GM12878 (cell line): ENCODE measurements around the gene TEX261.

Experiments
- ATF7 ChIP-seq: fragments of 450-650 bp; IDR thresholded peaks from 2 replicates; pipeline ENCODE4 v1.6.1; 2016; ENCODE audit warnings: low read depth, mild to moderate bottlenecking
- CBX3 ChIP-seq: fragments of 200-600 bp; sonication (generic); IDR thresholded peaks from 2 replicates; pipeline ENCODE4 v1.6.1; 2016; ENCODE audit warnings: low read depth, borderline replicate concordance
- CBX5 ChIP-seq: sonication (generic); IDR thresholded peaks from 2 replicates; pipeline ENCODE4 v1.6.1; 2016; ENCODE audit warnings: low read depth, moderate library complexity, mild to moderate bottlenecking, inconsistent platforms
- CEBPB ChIP-seq, 2 experiments: fragments of 150-350 bp in 1 of 2; IDR thresholded peaks; 2 replicates each; pipeline ENCODE4 v1.6.1; 2012 to 2014; ENCODE audit warnings: low read depth in 2 of 2, low read length in 2 of 2, borderline replicate concordance in 1 of 2, inconsistent platforms in 1 of 2
- EP300 ChIP-seq, 2 experiments: fragments of 150-350 bp in 1 of 2; IDR thresholded peaks; 2 replicates each; pipeline ENCODE4 v1.6.1; 2011 to 2012; ENCODE audit warnings: low read depth in 2 of 2, low read length in 2 of 2, borderline replicate concordance in 1 of 2, improper control_type of control experiment in 1 of 2, inconsistent platforms in 1 of 2; ENCODE audit not compliant: control insufficient read depth in 1 of 2
- EZH2 ChIP-seq: IDR thresholded peaks from 2 replicates; pipeline ENCODE4 v1.6.1; 2012; ENCODE audit warnings: low read depth, mild to moderate bottlenecking, control low read depth, inconsistent platforms, low read length, borderline replicate concordance; ENCODE audit not compliant: control insufficient read depth
- MYB ChIP-seq: fragments of 150-350 bp; IDR thresholded peaks from 2 replicates; pipeline ENCODE4 v1.6.1; 2014; ENCODE audit warnings: mild to moderate bottlenecking, low read depth, low read length, borderline replicate concordance
- NFYB ChIP-seq: IDR thresholded peaks from 2 replicates; pipeline ENCODE4 v1.6.1; 2011; ENCODE audit warnings: low read depth, mild to moderate bottlenecking, low read length, improper control_type of control experiment, moderate library complexity; ENCODE audit not compliant: insufficient read depth
- POLR2A ChIP-seq: IDR thresholded peaks from 2 replicates; pipeline ENCODE4 v1.6.1; 2011; ENCODE audit warnings: low read depth, mild to moderate bottlenecking, low read length
- POLR2AphosphoS5 ChIP-seq: IDR thresholded peaks from 2 replicates; pipeline ENCODE4 v1.6.1; 2011; ENCODE audit warnings: mild to moderate bottlenecking, low read length, inconsistent platforms
- YY1 ChIP-seq: IDR thresholded peaks from 2 replicates; pipeline ENCODE4 v1.6.1; 2011; ENCODE audit warnings: low read depth, mild to moderate bottlenecking, low read length
- TF ChIP-seq, protein P1 (sequence below), 3 experiments: IDR thresholded peaks in 2 of 3; conservative IDR thresholded peaks in 1 of 3; 2 replicates each; pipeline ENCODE4 v1.5.1; 2011; ENCODE audit warnings: low read depth in 3 of 3, low read length in 3 of 3, mild to moderate bottlenecking in 3 of 3, control low read depth in 2 of 3, moderate library complexity in 2 of 3, inconsistent platforms in 1 of 3, mixed read lengths in 1 of 3; ENCODE audit not compliant: control insufficient read depth in 2 of 3, insufficient read depth in 1 of 3; ENCODE audit errors: extremely low read depth in 1 of 3
- TF ChIP-seq, protein P2 (sequence below): IDR thresholded peaks from 2 replicates; pipeline ENCODE4 v1.6.1; 2012; ENCODE audit warnings: mild to moderate bottlenecking, low read depth, low read length

DNA sequence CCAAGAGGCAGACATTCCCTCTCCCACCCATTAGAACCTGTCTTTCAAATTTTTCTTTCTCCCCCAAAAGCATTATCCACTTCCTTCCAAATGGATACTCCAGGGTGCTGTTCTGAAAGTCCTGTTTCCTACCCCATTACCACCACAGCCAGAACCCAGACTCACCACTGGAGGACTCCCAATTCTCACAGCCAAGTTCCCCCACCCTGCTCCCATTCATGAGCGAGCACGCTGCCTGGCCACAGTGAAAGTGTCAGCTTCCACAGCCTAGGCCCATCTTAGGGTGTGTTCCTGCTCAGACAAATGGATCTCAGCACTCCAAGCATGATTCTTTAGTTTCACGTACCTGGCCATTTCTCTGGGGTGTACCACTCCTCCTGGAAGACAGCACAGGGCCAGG, 20.1 kb downstream of the TEX261 start:
- TF ChIP-seq, protein P1, sequence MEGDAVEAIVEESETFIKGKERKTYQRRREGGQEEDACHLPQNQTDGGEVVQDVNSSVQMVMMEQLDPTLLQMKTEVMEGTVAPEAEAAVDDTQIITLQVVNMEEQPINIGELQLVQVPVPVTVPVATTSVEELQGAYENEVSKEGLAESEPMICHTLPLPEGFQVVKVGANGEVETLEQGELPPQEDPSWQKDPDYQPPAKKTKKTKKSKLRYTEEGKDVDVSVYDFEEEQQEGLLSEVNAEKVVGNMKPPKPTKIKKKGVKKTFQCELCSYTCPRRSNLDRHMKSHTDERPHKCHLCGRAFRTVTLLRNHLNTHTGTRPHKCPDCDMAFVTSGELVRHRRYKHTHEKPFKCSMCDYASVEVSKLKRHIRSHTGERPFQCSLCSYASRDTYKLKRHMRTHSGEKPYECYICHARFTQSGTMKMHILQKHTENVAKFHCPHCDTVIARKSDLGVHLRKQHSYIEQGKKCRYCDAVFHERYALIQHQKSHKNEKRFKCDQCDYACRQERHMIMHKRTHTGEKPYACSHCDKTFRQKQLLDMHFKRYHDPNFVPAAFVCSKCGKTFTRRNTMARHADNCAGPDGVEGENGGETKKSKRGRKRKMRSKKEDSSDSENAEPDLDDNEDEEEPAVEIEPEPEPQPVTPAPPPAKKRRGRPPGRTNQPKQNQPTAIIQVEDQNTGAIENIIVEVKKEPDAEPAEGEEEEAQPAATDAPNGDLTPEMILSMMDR (IDR thresholded peaks at IDR 0.05 in 2 of 3, conservative IDR thresholded peaks at IDR 0.05 in 1 of 3; ENCODE audit: control insufficient read depth in 2 of 3, extremely low read depth in 1 of 3, insufficient read depth in 1 of 3, low read depth in 3 of 3, low read length in 3 of 3), result no peak
- no peak for TF ChIP-seq EP300 (IDR thresholded peaks at IDR 0.05; ENCODE audit: borderline replicate concordance in 1 of 2, control insufficient read depth in 1 of 2, low read depth in 2 of 2, low read length in 2 of 2)
- TF ChIP-seq CEBPB (IDR thresholded peaks at IDR 0.05; ENCODE audit: borderline replicate concordance in 1 of 2, low read depth in 2 of 2, low read length in 2 of 2), result no peak
- TF ChIP-seq, protein P2, sequence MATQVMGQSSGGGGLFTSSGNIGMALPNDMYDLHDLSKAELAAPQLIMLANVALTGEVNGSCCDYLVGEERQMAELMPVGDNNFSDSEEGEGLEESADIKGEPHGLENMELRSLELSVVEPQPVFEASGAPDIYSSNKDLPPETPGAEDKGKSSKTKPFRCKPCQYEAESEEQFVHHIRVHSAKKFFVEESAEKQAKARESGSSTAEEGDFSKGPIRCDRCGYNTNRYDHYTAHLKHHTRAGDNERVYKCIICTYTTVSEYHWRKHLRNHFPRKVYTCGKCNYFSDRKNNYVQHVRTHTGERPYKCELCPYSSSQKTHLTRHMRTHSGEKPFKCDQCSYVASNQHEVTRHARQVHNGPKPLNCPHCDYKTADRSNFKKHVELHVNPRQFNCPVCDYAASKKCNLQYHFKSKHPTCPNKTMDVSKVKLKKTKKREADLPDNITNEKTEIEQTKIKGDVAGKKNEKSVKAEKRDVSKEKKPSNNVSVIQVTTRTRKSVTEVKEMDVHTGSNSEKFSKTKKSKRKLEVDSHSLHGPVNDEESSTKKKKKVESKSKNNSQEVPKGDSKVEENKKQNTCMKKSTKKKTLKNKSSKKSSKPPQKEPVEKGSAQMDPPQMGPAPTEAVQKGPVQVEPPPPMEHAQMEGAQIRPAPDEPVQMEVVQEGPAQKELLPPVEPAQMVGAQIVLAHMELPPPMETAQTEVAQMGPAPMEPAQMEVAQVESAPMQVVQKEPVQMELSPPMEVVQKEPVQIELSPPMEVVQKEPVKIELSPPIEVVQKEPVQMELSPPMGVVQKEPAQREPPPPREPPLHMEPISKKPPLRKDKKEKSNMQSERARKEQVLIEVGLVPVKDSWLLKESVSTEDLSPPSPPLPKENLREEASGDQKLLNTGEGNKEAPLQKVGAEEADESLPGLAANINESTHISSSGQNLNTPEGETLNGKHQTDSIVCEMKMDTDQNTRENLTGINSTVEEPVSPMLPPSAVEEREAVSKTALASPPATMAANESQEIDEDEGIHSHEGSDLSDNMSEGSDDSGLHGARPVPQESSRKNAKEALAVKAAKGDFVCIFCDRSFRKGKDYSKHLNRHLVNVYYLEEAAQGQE, result no peak
- TF ChIP-seq POLR2A, result no peak
- TF ChIP-seq YY1, result no peak
- TF ChIP-seq EZH2, result no peak
- no peak for TF ChIP-seq POLR2AphosphoS5
- TF ChIP-seq MYB, result no peak
- no peak for TF ChIP-seq NFYB
- TF ChIP-seq CBX3, result no peak
- no peak for TF ChIP-seq CBX5
- TF ChIP-seq ATF7, result no peak
